Ishikawa (cell line): Measurements from ENCODE around the gene PF4V1.

ENCODE experiments used
- CEBPB ChIP-seq: IDR thresholded peaks from 2 replicates; pipeline ENCODE4 v1.6.1; 2012
- EP300 ChIP-seq: IDR thresholded peaks from 2 replicates; pipeline ENCODE4 v1.6.1; 2012; ENCODE audit warnings: borderline replicate concordance
- TAF1 ChIP-seq: IDR thresholded peaks from 2 replicates; pipeline ENCODE4 v1.6.1; 2012; ENCODE audit warnings: low read depth, mild to moderate bottlenecking
- TCF12 ChIP-seq: IDR thresholded peaks from 2 replicates; pipeline ENCODE4 v1.6.1; 2012; ENCODE audit warnings: low read depth
- TF ChIP-seq, protein P1 (sequence below): IDR thresholded peaks from 2 replicates; pipeline ENCODE4 v1.6.1; 2012; ENCODE audit warnings: low read depth, mild to moderate bottlenecking
- TF ChIP-seq, protein P2 (sequence below): IDR thresholded peaks from 2 replicates; pipeline ENCODE4 v1.6.1; 2012
- TF ChIP-seq, protein P3 (sequence below): IDR thresholded peaks from 2 replicates; pipeline ENCODE4 v1.6.1; 2012

DNA sequence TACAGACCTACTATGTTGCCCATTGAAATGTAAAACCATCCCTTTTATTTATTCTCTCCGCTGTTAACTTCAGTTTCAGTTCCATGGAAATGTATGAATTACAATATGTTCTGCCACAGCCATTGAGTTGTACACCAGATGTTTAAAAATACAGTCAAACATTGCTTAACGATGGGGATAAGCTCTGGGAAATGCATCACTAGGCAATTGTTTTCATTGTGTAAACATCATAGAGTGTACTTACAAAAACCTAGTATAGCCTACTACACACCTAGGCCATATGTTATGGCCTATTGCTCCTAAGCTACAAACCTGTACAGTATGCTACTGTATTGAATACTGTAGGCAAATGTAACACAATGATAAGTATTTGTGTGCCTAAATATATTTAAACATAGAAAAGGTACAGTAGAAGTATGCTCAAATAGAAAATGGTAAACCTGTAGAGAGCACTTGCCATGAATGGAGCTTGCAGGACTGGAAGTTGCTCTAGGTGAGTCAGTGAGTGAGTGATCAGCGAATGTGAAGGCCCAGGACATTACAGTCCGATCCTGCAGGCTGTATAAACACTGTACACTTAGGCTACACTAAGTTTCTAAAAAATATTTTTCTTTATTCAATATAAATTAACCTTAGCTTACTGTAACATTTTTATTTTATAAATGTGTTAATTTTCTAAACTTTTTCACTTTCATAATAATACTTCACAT lies 2.7 kb upstream of the PF4V1 start:
- TF ChIP-seq, protein P1, sequence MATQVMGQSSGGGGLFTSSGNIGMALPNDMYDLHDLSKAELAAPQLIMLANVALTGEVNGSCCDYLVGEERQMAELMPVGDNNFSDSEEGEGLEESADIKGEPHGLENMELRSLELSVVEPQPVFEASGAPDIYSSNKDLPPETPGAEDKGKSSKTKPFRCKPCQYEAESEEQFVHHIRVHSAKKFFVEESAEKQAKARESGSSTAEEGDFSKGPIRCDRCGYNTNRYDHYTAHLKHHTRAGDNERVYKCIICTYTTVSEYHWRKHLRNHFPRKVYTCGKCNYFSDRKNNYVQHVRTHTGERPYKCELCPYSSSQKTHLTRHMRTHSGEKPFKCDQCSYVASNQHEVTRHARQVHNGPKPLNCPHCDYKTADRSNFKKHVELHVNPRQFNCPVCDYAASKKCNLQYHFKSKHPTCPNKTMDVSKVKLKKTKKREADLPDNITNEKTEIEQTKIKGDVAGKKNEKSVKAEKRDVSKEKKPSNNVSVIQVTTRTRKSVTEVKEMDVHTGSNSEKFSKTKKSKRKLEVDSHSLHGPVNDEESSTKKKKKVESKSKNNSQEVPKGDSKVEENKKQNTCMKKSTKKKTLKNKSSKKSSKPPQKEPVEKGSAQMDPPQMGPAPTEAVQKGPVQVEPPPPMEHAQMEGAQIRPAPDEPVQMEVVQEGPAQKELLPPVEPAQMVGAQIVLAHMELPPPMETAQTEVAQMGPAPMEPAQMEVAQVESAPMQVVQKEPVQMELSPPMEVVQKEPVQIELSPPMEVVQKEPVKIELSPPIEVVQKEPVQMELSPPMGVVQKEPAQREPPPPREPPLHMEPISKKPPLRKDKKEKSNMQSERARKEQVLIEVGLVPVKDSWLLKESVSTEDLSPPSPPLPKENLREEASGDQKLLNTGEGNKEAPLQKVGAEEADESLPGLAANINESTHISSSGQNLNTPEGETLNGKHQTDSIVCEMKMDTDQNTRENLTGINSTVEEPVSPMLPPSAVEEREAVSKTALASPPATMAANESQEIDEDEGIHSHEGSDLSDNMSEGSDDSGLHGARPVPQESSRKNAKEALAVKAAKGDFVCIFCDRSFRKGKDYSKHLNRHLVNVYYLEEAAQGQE: no peak
- TF ChIP-seq EP300 (no peak), CEBPB (no peak), TAF1 (no peak), TCF12 (no peak)
- TF ChIP-seq, protein P2, sequence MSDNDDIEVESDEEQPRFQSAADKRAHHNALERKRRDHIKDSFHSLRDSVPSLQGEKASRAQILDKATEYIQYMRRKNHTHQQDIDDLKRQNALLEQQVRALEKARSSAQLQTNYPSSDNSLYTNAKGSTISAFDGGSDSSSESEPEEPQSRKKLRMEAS: no peak
- TF ChIP-seq, protein P3, sequence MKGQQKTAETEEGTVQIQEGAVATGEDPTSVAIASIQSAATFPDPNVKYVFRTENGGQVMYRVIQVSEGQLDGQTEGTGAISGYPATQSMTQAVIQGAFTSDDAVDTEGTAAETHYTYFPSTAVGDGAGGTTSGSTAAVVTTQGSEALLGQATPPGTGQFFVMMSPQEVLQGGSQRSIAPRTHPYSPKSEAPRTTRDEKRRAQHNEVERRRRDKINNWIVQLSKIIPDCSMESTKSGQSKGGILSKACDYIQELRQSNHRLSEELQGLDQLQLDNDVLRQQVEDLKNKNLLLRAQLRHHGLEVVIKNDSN: no peak
